ENCODE results near the gene HBA2. TPM values are rescaled to one million over a fixed set of nuclear protein-coding genes. Genes with fewer than 3 reads are reported as not detected.

HBA2 gene
- total and polyA plus RNA-seq, 2 of the 4 experiments (the other 2 are of a cell fraction) = not detected

GRCh38 chr16:152141-153128 is 20.2 kb upstream of the HBA2 start, which contains the start of gene HBZ:
TSS of gene HBZ (plus strand) at chr16:152644. CDS start at chr16:152910, 266 bp downstream.
- 54% methylated on average over 4 of the region's 17 CpGs; no CpG with 5 or more reads in 1 of the 2 experiments for WGBS, 2 experiments (ENCODE audit: extremely low coverage in 2 of 2, insufficient read length in 1 of 2)
- H3K9me1 ChIP-seq (ENCODE audit: insufficient read depth, low read length) = peaks cover 6% of the 10 kb centered on the region; the same call in 1 of the 2 replicates
- no peak for TF ChIP-seq CEBPB (IDR thresholded peaks at IDR 0.05; ENCODE audit: low read depth, low read length)
- TF ChIP-seq CHD1 (IDR thresholded peaks at IDR 0.05; ENCODE audit: low read depth, low read length) = no peak
- no peak for TF ChIP-seq SMC3 (IDR thresholded peaks at IDR 0.05; ENCODE audit: low read depth, low read length)
- no peak for TF ChIP-seq MAZ (IDR thresholded peaks at IDR 0.05; ENCODE audit: borderline replicate concordance, low read depth, low read length)
- no peak for TF ChIP-seq BHLHE40 (IDR thresholded peaks at IDR 0.05; ENCODE audit: low read depth, low read length)
- TF ChIP-seq CTCF (conservative IDR thresholded peaks at IDR 0.05; ENCODE audit: low read depth, low read length) = no peak
- no peak for TF ChIP-seq FOS (IDR thresholded peaks at IDR 0.05; ENCODE audit: low read depth, low read length)
- no peak for TF ChIP-seq POLR2A (IDR thresholded peaks at IDR 0.05; ENCODE audit: low read depth, low read length)
- no peak for TF ChIP-seq RFX5 (IDR thresholded peaks at IDR 0.05; ENCODE audit: low read depth, low read length)
- TF ChIP-seq ELK1 (IDR thresholded peaks at IDR 0.05; ENCODE audit: borderline replicate concordance, low read depth, low read length) = no peak
- TF ChIP-seq USF2 (IDR thresholded peaks at IDR 0.05; ENCODE audit: low read depth, low read length) = no peak
- no peak for TF ChIP-seq NFE2L2 (IDR thresholded peaks at IDR 0.05; ENCODE audit: low read depth, low read length)
- TF ChIP-seq MXI1 (IDR thresholded peaks at IDR 0.05; ENCODE audit: borderline replicate concordance, low read depth, low read length) = no peak
- TF ChIP-seq RAD21 (IDR thresholded peaks at IDR 0.05; ENCODE audit: low read length) = no peak
- TF ChIP-seq MAFK (IDR thresholded peaks at IDR 0.05; ENCODE audit: low read depth, low read length) = no peak

More at GRCh38 chr16:152141-153128, 20.2 kb upstream of the HBA2 start, which contains the start of gene HBZ:
- dilution Hi-C loops (cut with HindIII; ENCODE audit: low sequenced_read_pairs, unreplicated experiment) (no loop called here), intact Hi-C loops (cut with micrococcal nuclease) (no loop called here), in situ Hi-C loops (cut with MboI; ENCODE audit: low sequenced_read_pairs) (no loop called here)
- no TSS peak for BruUV-seq (replicated peaks)
- Histone ChIP-seq H3K9me3 (ENCODE audit: control insufficient read depth, insufficient read depth, low read length) (no peaks in the 10 kb centered on the region), H4K20me1 (ENCODE audit: insufficient read depth, low read length) (no peaks in the 10 kb centered on the region), H2AFZ (replicated peaks; ENCODE audit: low read length, poor library complexity) (no peak within 1 kb of the TSS), H3K18ac (ENCODE audit: low read depth, low read length) (no peak within 1 kb of the TSS), H2AK9ac (replicated peaks; ENCODE audit: low read depth, low read length, poor library complexity) (no peak within 1 kb of the TSS), H3K23ac (ENCODE audit: low read depth, low read length) (no peak within 1 kb of the TSS), H3K4ac (ENCODE audit: low read depth, low read length) (no peak within 1 kb of the TSS), H4K8ac (ENCODE audit: low read depth in 2 of 2, low read length in 2 of 2) (no peak within 1 kb of the TSS), H2BK20ac (ENCODE audit: low read depth, low read length) (no peak within 1 kb of the TSS), H3K4me3 (ENCODE audit: insufficient read depth, low read depth, low read length) (no peak within 1 kb of the TSS), H3K9ac (ENCODE audit: low read depth, low read length) (no peak within 1 kb of the TSS), H2BK120ac (ENCODE audit: low read depth, low read length) (no peak within 1 kb of the TSS), H3K4me1 (ENCODE audit: control insufficient read depth, insufficient read depth, low read length) (peaks cover 8% of the 10 kb centered on the region; the same call in 1 of the 2 replicates), H3K56ac (ENCODE audit: extremely low read depth, insufficient read depth, low read length) (no peak within 1 kb of the TSS), H3K36me3 (ENCODE audit: control insufficient read depth, insufficient read depth, low read length) (no peaks in the 10 kb centered on the region), H4K91ac (ENCODE audit: insufficient read depth, low read depth, low read length) (no peak within 1 kb of the TSS), H2AK5ac (ENCODE audit: low read depth, low read length) (no peak within 1 kb of the TSS), H3K27ac (ENCODE audit: insufficient read depth, low read length) (no peak within 1 kb of the TSS), H3K27me3 (ENCODE audit: control insufficient read depth, insufficient read depth, low read length) (peaks cover 10% of the 10 kb centered on the region), H4K5ac (ENCODE audit: low read depth, low read length) (no peak within 1 kb of the TSS), H3K4me2 (ENCODE audit: low read depth, low read length) (no peak within 1 kb of the TSS), H3K79me1 (ENCODE audit: low read depth in 1 of 2, low read length in 2 of 2) (no peaks in the 10 kb centered on the region), H2BK15ac (ENCODE audit: low read depth, low read length) (no peak within 1 kb of the TSS), H2BK5ac (ENCODE audit: low read depth, low read length, poor library complexity, severe bottlenecking) (no peak within 1 kb of the TSS), H3K14ac (replicated peaks; ENCODE audit: low read depth, low read length) (no peak within 1 kb of the TSS)
- no peak for ATAC-seq (ENCODE audit: low read depth)
- POLR2A ChIA-PET (ENCODE audit: unreplicated experiment) = no interaction called here
- DNase-seq = no peak
- CTCF ChIA-PET = no interaction called here
